Measurements from ENCODE around the gene TBC1D20.
A peak's percentile ranks its signal among the peaks of the same experiment; 100 is the strongest.

Gene TBC1D20

GRCh38 chr20:419556-420165 is 42.7 kb downstream of the TBC1D20 start:
- no peak for DNase-seq (ENCODE audit: low read depth in 2 of 2)

GRCh38 chr20:418858-419365 is 43.4 kb downstream of the TBC1D20 start:
- DNase-seq (ENCODE audit: low read depth in 2 of 2): no peak

GRCh38 chr20:417801-418342 is 44.5 kb downstream of the TBC1D20 start:
- DNase-seq (ENCODE audit: low read depth in 2 of 2): no peak

GRCh38 chr20:416950-417800 is 45.2 kb downstream of the TBC1D20 start:
- DNase-seq (ENCODE audit: low read depth in 2 of 2): no peak

DNA sequence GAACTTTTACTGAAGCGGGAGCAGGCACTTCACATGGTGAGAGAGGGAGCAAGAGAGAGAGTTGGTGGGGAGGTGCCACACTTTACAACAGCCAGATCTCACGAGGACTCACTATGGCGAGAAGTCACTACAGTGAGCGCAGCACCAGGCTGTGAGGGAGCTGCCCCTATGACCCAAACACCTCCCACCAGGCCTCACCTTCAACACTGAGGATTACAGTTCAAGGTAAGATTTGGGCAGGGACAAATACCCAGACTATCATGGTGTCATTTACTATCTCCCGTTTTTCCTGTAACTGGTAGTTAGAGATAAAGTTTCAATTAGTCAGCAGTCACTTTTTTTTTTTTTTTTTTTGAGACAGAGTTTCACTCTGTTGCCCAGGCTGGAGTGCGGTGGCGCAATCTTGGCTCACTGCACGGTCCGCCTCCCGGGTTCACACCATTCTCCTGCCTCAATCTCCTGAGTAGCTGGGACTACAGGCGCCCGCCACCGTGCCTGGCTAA is 46.5 kb downstream of the TBC1D20 start:
- DNase-seq (ENCODE audit: low read depth in 2 of 2): no peak

DNA sequence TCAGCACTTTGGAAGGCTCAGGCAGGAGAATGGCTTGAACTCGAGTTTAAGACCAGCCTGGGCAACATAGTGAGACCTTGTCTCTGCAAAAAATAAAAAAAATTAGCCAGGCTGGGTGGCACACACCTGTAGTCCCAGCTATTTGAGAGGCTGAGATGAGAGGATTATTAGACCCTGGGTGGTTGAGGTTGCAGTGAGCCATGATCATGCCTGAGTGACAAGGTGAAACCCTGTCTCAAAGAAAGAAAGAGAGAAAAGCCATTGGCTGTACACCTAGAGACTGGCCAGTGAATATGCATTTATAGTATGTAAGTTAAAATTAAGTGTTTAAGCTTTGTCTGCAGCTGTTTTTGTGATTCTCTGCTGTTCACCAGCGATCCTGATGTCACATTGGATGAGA is 48.2 kb downstream of the TBC1D20 start:
- DNase-seq (ENCODE audit: low read depth in 2 of 2): no peak

- no peak for DNase-seq (ENCODE audit: low read depth in 2 of 2)
Observed at GRCh38 chr20:412081-412480, 50.3 kb downstream of the TBC1D20 start.

DNA sequence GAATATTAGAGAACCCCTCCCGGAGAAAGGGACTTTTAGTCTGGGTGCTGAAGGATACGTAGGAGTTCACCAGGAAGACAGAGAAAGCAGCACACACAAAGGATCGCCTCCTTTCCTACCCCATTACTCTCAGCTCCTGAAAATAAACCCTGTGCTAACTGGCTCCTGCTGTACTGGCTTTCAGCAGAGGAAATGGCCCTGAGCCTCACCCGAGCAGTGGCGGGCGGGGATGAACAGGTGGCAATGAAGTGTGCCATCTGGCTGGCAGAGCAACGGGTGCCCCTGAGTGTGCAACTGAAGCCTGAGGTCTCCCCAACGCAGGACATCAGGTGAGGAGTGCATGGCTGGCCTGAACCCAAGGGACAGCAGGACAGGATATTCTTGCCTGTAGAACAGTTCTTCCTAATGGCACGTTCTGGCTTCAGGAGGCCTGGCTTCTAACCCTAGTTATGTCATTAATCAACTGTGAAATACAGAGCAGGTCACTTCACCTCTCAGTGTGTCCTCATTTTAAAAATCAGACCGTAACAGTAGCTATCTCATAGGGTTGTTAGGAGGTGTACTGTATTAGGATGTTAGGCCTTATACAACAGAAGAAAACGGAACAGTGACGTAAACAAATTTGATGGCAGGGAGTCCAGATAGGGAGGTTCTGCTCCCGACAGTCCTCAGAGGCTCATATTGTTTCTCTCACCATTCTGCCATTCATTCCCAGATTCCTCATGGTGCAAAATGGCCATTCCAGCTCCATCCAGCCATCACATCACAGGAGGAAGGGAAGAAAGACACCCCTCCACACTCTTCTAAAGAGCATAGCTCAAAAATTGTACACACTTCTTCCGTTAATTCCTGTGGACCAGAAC is 52.4 kb downstream of the TBC1D20 start:
- no peak for DNase-seq (ENCODE audit: low read depth in 2 of 2)

- no peak for DNase-seq (ENCODE audit: low read depth in 2 of 2)
Observed at GRCh38 chr20:408843-409696, 53.3 kb downstream of the TBC1D20 start.

- DNase-seq (ENCODE audit: low read depth in 2 of 2): peak; percentile 75 to 78
Observed at GRCh38 chr20:407953-408842, 54.1 kb downstream of the TBC1D20 start, which contains the start of gene RBCK1. Gene RBCK1 (plus strand): TSS chr20:408299. CDS start chr20:408758, 459 bp downstream.

GRCh38 chr20:407133-407952 is 55.0 kb downstream of the TBC1D20 start:
- peak; percentile 26 to 50 for DNase-seq (ENCODE audit: low read depth in 2 of 2)

- no peak for DNase-seq (ENCODE audit: low read depth in 2 of 2)
Observed at GRCh38 chr20:406200-407132, 55.9 kb downstream of the TBC1D20 start.

GRCh38 chr20:404088-404487 is 58.2 kb downstream of the TBC1D20 start:
- DNase-seq (ENCODE audit: low read depth in 2 of 2): no peak

GRCh38 chr20:403582-403957 is 58.8 kb downstream of the TBC1D20 start:
- DNase-seq (ENCODE audit: low read depth in 2 of 2): no peak

DNA sequence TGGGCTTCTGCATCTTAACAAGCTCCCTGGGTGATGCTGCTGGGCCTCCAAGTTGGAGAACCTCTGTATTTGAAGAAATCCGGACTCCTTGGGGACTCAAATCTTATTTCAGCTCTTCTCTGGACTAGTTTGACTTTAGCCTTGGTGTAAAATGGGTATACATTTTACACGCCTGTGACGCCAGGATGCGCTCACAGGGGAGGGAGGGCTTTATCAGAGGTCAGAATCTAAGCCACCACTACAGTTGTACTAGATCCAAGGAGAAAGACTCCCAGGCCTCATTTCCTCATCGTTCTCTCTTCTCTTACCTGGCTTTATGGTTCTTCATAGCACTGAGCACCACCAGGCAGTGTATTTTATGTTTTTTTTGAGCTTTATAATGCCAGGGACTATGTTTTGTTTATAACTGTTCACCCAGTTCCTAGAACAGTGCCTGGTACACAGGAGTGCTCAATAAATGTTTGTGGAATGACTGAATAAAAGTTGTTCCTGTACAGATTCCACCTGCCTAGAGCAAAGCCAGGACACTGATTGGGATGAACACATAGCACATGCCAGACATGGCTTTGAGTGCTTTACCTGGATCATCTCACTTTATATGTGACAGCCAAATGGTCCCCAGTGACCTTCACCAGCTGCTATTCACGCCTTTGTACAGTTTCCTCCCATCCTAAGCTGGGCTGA is 59.3 kb downstream of the TBC1D20 start:
- DNase-seq (ENCODE audit: low read depth in 2 of 2): no peak

- no peak for DNase-seq (ENCODE audit: low read depth in 2 of 2)
Observed at GRCh38 chr20:402496-402885, 59.8 kb downstream of the TBC1D20 start.

Measured in stimulated activated CD8-positive, alpha-beta memory T cell treated with anti-CD3 and anti-CD28 coated beads, Interleukin-15, amount 100 ng/mL, for 4 hours (primary cell).